Measurements from ENCODE around the gene NOS3.
"Not testable (repeated sequence)": the region's sequence is repeated elsewhere in the genome, so short reads cannot be mapped to it uniquely, and the experiment has no call there.

The NOS3 gene

GRCh38 chr7:151005566-151005965 is 14.7 kb downstream of the NOS3 start:
- DNase-seq: no peak

GRCh38 chr7:151006590-151007300 is 15.9 kb downstream of the NOS3 start:
- no peak for DNase-seq

- no peak for DNase-seq
Measured at GRCh38 chr7:151007469-151007898, 16.7 kb downstream of the NOS3 start.

DNA sequence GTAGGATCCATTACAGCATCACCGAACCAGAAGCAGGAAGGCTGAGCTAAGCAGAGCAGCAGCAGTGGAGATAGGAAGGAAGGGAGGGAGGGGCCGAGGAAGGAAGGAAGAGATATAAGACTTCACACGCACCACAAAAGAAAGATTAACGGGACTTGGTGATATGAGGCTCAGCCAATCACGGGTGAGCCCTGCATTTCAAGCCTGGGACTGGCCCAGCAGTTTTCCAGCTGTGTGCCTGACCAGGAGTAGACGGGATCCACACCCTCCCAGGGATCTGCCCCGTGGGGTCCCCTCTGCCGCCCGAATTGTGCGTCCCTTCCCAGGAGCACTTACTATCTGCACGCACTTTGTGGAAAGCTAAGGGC is 17.3 kb downstream of the NOS3 start:
- no peak for DNase-seq

DNA sequence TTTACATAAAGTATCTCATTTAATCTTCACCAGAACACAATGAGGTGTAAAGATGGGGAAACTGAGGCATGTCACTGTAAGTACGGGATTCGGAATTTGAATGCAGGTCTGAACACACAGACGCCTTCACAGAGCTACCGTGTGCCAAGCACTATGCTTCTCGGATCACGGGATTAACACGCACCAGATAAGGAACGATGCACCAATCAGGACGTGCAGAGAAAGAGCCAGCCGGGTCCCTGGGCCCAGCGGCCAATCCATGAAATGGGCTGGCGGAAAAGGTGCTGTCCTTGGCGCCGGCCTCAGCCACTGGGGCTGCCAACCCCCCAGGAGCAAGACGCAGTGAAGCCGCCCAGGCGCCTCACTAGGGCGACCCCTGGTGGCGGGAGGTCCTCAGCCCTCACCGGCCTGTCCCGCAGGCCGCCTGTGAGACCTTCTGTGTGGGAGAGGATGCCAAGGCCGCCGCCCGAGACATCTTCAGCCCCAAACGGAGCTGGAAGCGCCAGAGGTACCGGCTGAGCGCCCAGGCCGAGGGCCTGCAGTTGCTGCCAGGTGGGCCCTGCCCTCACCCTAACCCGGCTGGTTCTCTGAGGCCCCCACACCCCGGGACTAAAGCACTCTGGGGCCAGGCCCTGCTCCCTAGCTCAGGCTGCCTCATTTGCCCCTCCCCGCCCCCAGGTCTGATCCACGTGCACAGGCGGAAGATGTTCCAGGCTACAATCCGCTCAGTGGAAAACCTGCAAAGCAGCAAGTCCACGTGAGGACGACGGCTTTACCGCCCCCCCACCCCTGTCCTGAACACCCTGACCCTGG is 17.9 kb downstream of the NOS3 start:
- peak; percentile 68 for DNase-seq

- no peak for DNase-seq
Measured at GRCh38 chr7:151009327-151010036, 18.7 kb downstream of the NOS3 start.

- DNase-seq: no peak
Measured at GRCh38 chr7:151010037-151010306, 19.2 kb downstream of the NOS3 start.

DNA sequence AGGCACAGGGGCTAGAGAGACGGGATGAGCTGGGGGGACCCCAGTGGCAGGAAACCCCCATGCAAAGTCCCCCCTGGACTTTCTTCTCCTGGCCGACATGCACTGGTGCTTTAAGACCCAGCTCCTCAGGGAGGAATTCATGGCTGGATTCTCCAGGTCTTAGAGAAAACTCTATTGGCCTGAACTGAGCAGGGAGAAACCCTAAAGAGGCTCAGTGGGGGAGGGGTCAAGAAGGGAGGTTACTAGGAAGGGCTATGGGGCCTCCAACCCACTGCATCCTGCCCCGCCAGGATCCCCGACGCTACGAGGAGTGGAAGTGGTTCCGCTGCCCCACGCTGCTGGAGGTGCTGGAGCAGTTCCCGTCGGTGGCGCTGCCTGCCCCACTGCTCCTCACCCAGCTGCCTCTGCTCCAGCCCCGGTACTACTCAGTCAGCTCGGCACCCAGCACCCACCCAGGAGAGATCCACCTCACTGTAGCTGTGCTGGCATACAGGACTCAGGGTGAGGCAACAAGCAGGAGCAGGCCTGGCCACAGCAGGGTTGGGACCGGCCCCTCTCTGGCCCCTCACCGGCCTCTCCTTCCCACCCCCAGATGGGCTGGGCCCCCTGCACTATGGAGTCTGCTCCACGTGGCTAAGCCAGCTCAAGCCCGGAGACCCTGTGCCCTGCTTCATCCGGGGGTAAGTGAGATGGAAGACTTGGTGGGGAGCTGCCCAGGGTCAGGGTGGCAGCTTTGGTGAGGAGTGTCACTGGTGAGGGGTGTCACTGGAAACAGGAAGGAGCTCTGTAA is 19.7 kb downstream of the NOS3 start:
- no peak for DNase-seq

DNA sequence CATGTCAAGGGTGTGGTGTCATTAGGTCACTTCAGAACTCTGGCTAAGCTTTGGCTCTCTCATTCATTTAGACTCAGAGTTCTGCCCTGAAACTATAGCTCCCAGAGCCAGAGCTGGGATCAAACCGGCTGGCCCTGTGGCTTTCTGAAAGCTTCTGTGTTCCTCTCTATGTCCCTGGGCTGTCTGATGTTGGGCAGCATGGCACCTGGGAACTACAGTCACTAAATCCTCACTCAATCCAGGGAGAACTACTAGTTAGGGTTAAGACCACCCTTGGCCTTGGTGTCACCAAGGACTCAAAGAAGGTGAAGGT is 20.2 kb downstream of the NOS3 start:
- no peak for DNase-seq

DNA sequence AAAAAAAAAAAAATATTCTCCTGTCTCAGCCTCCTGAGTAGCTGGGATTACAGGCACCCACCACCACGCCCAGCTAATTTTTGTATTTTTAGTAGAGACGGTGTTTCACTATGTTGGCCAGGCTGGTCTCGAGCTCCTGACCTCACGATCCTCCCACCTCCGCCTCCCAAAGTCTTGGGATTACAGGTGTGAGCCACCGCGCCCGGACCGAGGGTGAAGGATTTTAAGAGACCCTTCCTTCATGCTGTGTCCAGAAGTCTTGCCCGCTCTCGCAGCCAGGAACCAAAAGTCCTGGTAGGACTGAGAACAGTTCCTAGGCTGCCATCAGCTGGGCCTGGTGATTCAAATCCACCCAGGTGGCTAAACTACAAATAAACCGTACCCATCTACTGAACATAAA is 20.8 kb downstream of the NOS3 start:
- not testable (repeated sequence) for DNase-seq

GRCh38 chr7:151012031-151012692 is 21.3 kb downstream of the NOS3 start:
- no peak for DNase-seq

DNA sequence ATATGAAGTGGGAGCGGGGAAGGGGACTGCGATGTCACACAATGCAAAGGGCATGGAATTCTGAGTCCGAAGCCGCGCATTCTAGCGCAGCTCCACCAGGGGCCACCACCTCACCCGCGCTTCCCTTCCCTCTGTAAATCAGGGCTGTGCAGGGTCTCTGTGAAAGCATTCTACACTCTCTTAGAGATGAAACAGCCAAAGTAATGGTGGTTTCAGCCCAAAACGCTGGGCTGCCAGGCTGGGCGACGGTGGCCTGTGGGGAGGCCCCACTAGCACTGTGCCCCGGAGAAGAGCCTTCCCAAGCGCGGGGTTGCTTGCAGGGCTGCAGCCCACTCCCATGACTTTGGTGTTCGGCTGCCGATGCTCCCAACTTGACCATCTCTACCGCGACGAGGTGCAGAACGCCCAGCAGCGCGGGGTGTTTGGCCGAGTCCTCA is 22.1 kb downstream of the NOS3 start:
- no peak for DNase-seq

DNA sequence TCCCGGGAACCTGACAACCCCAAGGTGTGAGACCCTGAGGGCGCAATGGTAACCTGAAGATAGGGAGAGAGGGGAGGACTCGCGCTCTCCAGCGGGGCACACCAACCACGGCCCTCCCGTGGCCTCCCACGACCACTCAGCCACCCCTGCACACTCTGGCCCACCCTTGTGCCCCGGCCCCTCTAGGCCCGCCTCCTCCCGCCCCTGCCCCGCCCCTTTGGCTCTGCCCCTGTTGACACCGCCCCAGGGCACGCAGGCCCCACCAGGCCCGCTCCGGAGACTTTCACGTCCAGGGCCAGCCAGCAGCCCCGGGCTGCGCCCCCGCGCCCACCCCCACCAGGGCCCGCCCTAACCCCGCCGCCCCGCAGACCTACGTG is 22.5 kb downstream of the NOS3 start:
- DNase-seq: no peak

DNA sequence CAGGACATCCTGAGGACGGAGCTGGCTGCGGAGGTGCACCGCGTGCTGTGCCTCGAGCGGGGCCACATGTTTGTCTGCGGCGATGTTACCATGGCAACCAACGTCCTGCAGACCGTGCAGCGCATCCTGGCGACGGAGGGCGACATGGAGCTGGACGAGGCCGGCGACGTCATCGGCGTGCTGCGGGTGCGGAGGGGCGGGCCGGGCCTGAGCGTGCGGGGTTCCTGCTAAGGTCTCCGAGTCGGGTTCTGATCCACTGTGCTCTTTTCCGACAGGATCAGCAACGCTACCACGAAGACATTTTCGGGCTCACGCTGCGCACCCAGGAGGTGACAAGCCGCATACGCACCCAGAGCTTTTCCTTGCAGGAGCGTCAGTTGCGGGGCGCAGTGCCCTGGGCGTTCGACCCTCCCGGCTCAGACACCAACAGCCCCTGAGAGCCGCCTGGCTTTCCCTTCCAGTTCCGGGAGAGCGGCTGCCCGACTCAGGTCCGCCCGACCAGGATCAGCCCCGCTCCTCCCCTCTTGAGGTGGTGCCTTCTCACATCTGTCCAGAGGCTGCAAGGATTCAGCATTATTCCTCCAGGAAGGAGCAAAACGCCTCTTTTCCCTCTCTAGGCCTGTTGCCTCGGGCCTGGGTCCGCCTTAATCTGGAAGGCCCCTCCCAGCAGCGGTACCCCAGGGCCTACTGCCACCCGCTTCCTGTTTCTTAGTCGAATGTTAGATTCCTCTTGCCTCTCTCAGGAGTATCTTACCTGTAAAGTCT is 23.1 kb downstream of the NOS3 start:
- no peak for DNase-seq

DNA sequence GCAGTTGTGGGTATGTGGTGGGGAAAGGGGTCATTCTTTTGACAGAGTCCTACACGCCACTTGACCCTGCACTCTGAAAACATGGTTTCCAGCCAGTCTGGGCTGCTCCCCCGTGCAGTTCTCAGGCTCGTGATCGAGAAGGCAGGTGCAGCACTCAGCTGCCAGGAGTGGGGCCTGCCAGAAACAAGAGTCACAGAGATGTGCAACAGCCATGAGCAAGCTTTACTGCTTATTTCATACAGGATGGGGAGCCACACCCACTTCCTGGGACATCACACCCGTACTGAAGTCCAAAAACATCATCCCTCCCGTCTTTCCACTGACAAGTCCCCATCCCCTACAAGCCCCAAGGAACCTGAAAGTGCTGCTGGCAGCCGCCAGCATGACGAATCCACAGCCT is 24.1 kb downstream of the NOS3 start:
- DNase-seq: no peak

- no peak for DNase-seq
Measured at GRCh38 chr7:151015967-151016366, 25.1 kb downstream of the NOS3 start.

GRCh38 chr7:151016505-151016904 is 25.7 kb downstream of the NOS3 start:
- no peak for DNase-seq

DNA sequence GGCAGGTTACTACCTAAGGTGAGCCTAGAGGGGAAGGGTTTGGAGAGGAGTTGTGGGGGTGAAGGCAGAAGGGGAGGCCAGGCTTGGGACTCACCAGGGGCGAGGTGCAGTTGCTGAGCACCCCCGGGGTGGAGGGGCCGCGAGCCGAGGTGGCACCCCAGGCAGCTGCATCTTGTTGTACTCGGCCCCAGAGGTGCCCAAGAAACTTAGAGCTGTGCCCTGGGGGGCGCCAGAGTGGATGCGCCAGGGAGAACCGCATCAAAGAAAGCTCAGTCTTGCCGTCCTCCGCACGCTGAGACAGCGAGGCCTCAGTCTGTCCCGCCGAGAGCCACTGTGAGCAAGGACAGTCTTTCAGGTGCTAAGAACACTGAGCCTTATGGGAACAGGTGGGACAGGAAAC is 26.1 kb downstream of the NOS3 start:
- no peak for DNase-seq

DNA sequence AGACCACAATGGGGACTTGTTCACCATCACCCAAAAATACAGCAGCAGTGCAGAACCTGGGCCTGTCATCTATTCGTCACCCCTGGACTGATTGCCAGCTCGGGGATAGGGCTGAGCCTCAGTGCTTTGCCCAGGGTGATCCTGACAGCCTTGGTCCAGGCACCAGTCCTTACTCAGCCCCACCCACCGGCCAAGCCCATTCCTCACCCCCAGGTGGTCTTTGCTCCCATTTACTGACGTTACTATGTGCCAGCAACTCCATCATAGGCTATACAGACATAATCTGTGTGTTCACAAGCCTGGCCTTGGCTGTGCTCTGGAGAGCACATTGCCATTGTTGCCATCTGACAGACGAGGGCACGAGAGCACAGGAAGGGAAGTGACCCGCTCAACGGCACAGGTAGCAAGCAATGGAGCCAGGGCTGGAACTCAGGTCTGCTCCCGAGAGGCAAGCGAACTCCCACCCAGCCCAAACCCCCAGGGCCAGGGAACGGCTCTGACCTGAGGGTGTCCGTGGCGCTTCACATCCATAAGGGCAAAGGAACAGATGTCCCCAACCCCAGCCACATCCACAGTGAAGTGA is 26.6 kb downstream of the NOS3 start:
- DNase-seq: no peak

DNA sequence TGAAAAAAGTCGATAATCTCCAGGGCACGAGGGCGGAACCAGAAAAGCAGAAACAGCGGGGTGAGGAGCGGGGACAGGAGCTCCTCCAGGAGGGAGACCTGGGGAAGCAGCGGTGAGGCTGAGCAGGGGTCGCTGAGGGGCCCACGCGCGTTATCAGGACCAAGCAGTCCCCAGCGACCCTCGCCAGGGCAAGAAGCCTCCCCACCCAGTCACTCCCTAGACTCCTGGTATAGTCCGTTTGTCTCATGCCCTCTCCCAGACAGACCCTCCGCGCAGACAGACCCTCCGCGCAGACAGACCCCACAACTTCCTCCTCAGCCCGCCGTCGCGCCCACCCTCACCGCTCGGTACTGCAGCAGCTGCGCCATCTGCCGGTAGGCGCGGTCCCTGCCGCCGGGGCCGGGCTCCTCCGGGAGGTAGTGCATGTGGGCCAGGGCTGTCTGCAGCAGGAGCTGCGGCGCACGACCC is 27.2 kb downstream of the NOS3 start:
- DNase-seq: peak; percentile 12

GRCh38 chr7:151018421-151019129 is 27.8 kb downstream of the NOS3 start:
- no peak for DNase-seq

All from GOT3 (cell line).